Retinal pigment epithelial cell (primary cell): ENCODE data around the gene BPI.

Source experiments
- DNase-seq: peaks from one replicate; pipeline ENCODE4 v3.0.0-alpha.2; 2010; ENCODE audit warnings: low read depth
- H3K4me3 ChIP-seq: 2 replicates; pipeline ENCODE4 v1.5.1; 2011; ENCODE audit warnings: mild to moderate bottlenecking, low read length, control low read depth, moderate library complexity
- TF ChIP-seq, protein P1 (sequence below): conservative IDR thresholded peaks from 2 replicates; pipeline ENCODE4 v1.5.1; 2011; ENCODE audit warnings: low read depth, low read length, control low read depth, inconsistent platforms

BPI gene

DNA sequence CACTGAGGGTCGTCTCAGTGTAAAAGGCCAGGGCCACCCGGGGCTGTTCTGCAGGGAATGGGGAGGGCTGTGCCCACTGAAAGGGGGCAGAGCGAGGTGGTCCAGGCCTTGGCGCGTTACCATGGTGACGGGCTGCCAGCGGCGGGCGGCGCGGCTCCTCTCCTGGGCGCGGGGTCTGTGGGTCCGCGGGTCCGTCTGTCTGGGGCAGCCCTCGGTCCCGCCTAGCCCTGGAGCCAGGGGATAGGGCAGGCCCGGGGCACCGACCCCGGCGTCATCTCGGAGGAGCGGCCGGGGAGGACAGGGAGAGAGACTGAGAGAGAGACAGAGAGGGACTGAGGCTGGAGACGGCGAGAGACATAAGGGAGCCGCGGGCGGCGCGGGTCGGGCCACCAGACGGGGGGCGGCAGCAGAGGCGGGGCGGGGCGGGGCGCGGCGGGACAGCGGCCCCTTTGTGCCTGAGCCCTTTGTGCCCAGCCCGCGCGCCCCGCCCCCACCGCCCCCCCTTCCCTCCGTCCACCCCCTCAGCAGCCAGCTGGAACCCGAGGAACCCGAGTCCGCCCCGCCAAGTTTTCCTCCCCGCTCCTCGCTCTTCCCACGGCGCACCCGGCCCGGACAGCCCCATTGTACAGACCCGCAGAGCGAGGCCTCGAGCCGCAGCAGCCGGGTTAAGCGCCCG, 43.4 kb upstream of the BPI start, which contains the start of gene KIAA1755:
TSS of gene KIAA1755 (minus strand) at position 358 of the 676 bp plus-strand sequence. CDS start at position 123, 235 bp downstream.
- no peak for DNase-seq
- peak within 1 kb of the TSS; percentile 24 for H3K4me3 ChIP-seq
- TF ChIP-seq, protein P1, sequence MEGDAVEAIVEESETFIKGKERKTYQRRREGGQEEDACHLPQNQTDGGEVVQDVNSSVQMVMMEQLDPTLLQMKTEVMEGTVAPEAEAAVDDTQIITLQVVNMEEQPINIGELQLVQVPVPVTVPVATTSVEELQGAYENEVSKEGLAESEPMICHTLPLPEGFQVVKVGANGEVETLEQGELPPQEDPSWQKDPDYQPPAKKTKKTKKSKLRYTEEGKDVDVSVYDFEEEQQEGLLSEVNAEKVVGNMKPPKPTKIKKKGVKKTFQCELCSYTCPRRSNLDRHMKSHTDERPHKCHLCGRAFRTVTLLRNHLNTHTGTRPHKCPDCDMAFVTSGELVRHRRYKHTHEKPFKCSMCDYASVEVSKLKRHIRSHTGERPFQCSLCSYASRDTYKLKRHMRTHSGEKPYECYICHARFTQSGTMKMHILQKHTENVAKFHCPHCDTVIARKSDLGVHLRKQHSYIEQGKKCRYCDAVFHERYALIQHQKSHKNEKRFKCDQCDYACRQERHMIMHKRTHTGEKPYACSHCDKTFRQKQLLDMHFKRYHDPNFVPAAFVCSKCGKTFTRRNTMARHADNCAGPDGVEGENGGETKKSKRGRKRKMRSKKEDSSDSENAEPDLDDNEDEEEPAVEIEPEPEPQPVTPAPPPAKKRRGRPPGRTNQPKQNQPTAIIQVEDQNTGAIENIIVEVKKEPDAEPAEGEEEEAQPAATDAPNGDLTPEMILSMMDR: no peak

DNA sequence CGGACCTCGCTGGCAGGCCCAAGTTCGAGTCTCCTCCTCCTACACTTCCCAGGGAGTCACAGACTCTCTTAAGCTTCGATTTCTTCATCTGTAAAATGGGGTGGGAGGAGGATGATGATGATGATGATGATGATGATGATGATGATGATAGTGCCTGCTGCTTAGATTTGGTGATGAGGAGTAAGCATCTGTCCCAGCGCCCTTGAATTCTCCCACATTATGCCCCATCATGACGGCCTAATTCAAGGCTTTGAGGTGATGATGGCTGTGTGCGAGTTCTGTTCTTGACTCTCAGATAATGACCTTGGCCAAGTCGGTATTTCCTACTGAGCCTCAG, 42.9 kb upstream of the BPI start:
- no peak for DNase-seq
- peak overlapping the region; percentile 14 for H3K4me3 ChIP-seq
- TF ChIP-seq, protein P1: no peak

DNA sequence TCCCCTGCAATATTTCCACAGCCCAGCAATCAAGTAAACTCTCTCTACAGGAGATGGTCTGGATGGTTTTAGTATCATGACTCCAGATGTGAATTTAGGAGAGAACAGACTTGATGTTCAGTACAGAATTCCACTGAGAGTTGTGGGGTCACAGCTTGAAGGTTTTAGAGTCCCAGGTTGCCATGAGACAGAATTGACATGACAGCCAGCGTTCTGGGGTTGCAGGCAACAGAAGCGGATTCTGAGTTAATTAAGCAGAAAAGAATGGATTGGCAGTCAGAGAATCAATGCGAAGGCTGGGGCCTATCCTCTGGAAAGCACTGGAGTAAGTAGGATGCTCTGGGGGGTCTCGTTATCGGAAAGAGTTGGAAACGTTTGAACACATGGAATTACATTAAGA, 41.0 kb upstream of the BPI start:
- H3K4me3 ChIP-seq: no peak overlapping the region
- TF ChIP-seq, protein P1: no peak
- no peak for DNase-seq

DNA sequence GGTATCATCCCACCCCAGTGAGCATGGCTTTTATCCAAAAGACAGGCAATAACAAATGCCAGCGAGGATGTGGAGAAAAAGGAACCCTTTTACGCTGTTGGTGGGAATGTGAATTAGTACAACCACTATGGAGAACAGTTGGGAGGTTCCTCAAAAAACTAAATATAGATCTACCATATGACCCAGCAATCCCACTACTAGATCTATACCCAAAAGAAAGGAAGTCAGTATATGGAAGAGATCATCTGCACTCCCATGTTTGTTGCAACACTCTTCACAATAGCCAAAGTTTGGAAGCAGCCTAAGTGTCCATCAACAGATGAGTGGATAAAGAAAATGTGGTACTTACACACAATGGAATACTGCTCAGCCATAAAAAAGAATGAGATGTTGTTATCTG, 37.5 kb upstream of the BPI start:
- DNase-seq: no peak
- TF ChIP-seq, protein P1: no peak
- no peak overlapping the region for H3K4me3 ChIP-seq

DNA sequence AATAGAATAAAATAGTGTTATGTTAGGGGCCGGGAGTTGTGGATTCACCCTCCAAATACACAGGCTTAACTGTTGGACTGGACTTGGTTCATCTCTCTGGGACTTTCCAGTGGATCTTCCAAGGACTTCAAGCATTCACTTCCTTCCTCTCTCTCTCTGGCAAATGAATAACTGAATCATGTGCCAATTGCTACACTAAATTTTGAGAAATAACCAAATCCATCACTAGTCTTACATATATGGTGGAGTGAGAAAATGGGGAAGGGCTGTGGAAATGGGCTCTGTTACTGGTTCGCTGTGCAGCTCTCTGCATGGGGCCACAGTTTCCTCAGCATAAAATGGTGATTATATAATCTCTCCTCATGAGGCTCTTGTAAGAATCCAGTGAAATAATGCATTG, 36.7 kb upstream of the BPI start:
- DNase-seq: no peak
- TF ChIP-seq, protein P1: no peak

DNA sequence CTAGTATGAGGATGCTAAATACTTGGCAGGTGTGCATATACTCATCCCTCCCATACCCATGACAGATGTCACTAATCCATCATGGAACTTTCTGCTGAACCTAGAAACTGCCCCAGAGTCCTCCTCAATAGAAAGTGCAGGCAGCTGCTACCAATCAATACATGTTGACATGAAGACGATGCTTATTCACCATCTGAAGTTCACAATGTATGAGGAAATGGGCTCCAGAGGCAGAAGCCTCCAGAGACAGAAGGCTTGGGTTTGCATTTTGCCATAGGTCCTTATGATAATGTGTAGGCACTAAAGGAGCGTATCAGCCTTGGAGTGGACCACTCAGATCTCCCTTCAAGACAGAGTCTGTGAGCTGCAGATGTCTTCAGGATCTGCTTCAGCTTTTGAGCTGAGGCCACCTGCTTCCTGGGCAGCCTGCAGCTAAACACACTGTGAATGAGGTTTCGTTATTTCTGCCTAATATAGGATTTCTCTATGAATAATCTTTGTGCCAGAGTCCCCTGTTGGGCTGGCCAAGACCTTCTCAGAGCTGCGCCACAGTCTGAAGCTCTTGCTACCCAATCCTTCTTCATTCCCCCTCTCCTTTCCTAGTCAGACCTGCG, 35.9 kb upstream of the BPI start:
- no peak for DNase-seq
- TF ChIP-seq, protein P1: no peak
- H3K4me3 ChIP-seq: no peak overlapping the region

More for the DNA sequence above, 36.7 kb upstream of the BPI start:
- no peak overlapping the region for H3K4me3 ChIP-seq

DNA sequence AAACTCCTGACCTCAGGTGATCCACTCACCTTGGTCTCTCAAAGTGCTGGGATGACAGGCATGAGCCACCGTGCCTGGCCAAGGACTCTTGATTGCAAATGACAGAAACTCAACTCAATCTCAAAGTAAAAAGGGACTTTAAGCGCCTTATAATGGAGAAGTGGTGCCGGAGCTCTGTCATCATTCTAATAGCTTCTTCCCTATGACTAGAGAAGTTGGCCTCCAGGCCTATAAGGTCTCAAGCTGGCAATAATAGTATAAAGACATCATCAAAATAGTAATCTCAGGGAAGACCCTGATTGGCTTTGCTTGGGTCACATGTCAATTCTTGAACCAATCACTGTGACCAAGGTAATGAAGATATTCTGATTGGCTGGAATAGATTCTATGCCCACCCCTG, 34.9 kb upstream of the BPI start:
- DNase-seq: no peak
- H3K4me3 ChIP-seq: no peak overlapping the region
- TF ChIP-seq, protein P1: no peak
